ENCODE results near the gene OR52A1. TPM values are rescaled to one million over a fixed set of nuclear protein-coding genes. Genes with fewer than 3 reads are reported as not detected.
A peak's percentile ranks its signal among the peaks of the same experiment; 100 is the strongest.

Gene OR52A1
- total RNA-seq, 2 experiments from 2014 or later: not detected

GRCh38 chr11:5123802-5124521 is 30.6 kb downstream of the OR52A1 start:
- H3K27me3 Mint-ChIP-seq: peaks cover 22% of the 10 kb centered on the region
- CTCF ChIA-PET: interaction anchor here (0.5 kb wide), 1 partner anchor 668 kb away, joined by 4 read pairs; no protein-coding TSS in a partner anchor
- POLR2A ChIA-PET: no interaction called here

GRCh38 chr11:5118893-5119292 is 35.7 kb downstream of the OR52A1 start:
- POLR2A ChIA-PET: no interaction called here
- DNase-seq: no peak
- Mint-ChIP-seq H3K9me3 (no peaks in the 10 kb centered on the region), H3K27ac (no peak overlapping the region), H3K4me1 (no peaks in the 10 kb centered on the region), H3K4me3 (no peak overlapping the region), H3K27me3 (peaks cover 9% of the 10 kb centered on the region), H3K36me3 (ENCODE audit: low read depth) (no peaks in the 10 kb centered on the region)
- CTCF ChIA-PET: no interaction called here

More at GRCh38 chr11:5123802-5124521, 30.6 kb downstream of the OR52A1 start:
- H3K4me3 Mint-ChIP-seq: no peak overlapping the region
- no peaks in the 10 kb centered on the region for H3K4me1 Mint-ChIP-seq
- H3K27ac Mint-ChIP-seq: no peak overlapping the region
- H3K9me3 Mint-ChIP-seq: no peaks in the 10 kb centered on the region
- DNase-seq: peak; percentile 60
- H3K36me3 Mint-ChIP-seq (ENCODE audit: low read depth): no peaks in the 10 kb centered on the region

GRCh38 chr11:5117588-5117987 is 37.0 kb downstream of the OR52A1 start:
- H3K9me3 Mint-ChIP-seq: no peaks in the 10 kb centered on the region
- CTCF ChIA-PET: interaction anchor here (0.9 kb wide), 1 partner anchor 8 kb away, joined by 3 read pairs; no protein-coding TSS in a partner anchor
- no peak overlapping the region for H3K27ac Mint-ChIP-seq

GRCh38 chr11:5115339-5115738 is 39.2 kb downstream of the OR52A1 start:
- ChIA-PET POLR2A (no interaction called here), CTCF (no interaction called here)
- no peak for DNase-seq
- no peak overlapping the region for H3K4me3 Mint-ChIP-seq
- no peak overlapping the region for H3K27ac Mint-ChIP-seq
- H3K36me3 Mint-ChIP-seq (ENCODE audit: low read depth): no peaks in the 10 kb centered on the region
- H3K4me1 Mint-ChIP-seq: no peaks in the 10 kb centered on the region
- H3K27me3 Mint-ChIP-seq: peaks cover 3% of the 10 kb centered on the region
- H3K9me3 Mint-ChIP-seq: no peaks in the 10 kb centered on the region

More at GRCh38 chr11:5117588-5117987, 37.0 kb downstream of the OR52A1 start:
- Mint-ChIP-seq H3K4me3 (no peak overlapping the region), H3K4me1 (no peaks in the 10 kb centered on the region), H3K27me3 (peaks cover 3% of the 10 kb centered on the region), H3K36me3 (ENCODE audit: low read depth) (no peaks in the 10 kb centered on the region)
- no peak for DNase-seq
- POLR2A ChIA-PET: no interaction called here

GRCh38 chr11:5107285-5107684 is 47.3 kb downstream of the OR52A1 start:
- Mint-ChIP-seq H3K36me3 (ENCODE audit: low read depth) (no peaks in the 10 kb centered on the region), H3K4me1 (no peaks in the 10 kb centered on the region), H3K4me3 (no peak overlapping the region), H3K9me3 (no peaks in the 10 kb centered on the region), H3K27me3 (no peaks in the 10 kb centered on the region), H3K27ac (no peak overlapping the region)
- POLR2A ChIA-PET: no interaction called here
- DNase-seq: no peak
- CTCF ChIA-PET: no interaction called here

GRCh38 chr11:5103066-5103465 is 51.5 kb downstream of the OR52A1 start:
- H3K9me3 Mint-ChIP-seq: no peaks in the 10 kb centered on the region
- H3K27me3 Mint-ChIP-seq: no peaks in the 10 kb centered on the region
- no peak overlapping the region for H3K27ac Mint-ChIP-seq
- POLR2A ChIA-PET: no interaction called here
- DNase-seq: no peak
- H3K4me3 Mint-ChIP-seq: no peak overlapping the region
- H3K36me3 Mint-ChIP-seq (ENCODE audit: low read depth): no peaks in the 10 kb centered on the region
- CTCF ChIA-PET: no interaction called here
- no peaks in the 10 kb centered on the region for H3K4me1 Mint-ChIP-seq

- H3K4me3 Mint-ChIP-seq: no peak overlapping the region
- no peak for DNase-seq
- ChIA-PET POLR2A (no interaction called here), CTCF (no interaction called here)
- H3K4me1 Mint-ChIP-seq: no peaks in the 10 kb centered on the region
- no peaks in the 10 kb centered on the region for H3K27me3 Mint-ChIP-seq
- no peaks in the 10 kb centered on the region for H3K36me3 Mint-ChIP-seq (ENCODE audit: low read depth)
- no peaks in the 10 kb centered on the region for H3K9me3 Mint-ChIP-seq
- H3K27ac Mint-ChIP-seq: no peak overlapping the region
These were observed 52.3 kb downstream of the OR52A1 start for GRCh38 chr11:5102246-5102645.

GRCh38 chr11:5096011-5096410 is 58.5 kb downstream of the OR52A1 start:
- Mint-ChIP-seq H3K4me1 (no peaks in the 10 kb centered on the region), H3K27me3 (no peaks in the 10 kb centered on the region), H3K27ac (no peak overlapping the region), H3K36me3 (ENCODE audit: low read depth) (no peaks in the 10 kb centered on the region), H3K9me3 (no peaks in the 10 kb centered on the region), H3K4me3 (no peak overlapping the region)
- no peak for DNase-seq
- POLR2A ChIA-PET: no interaction called here
- CTCF ChIA-PET: no interaction called here

Other genes starting within 250 kb of the OR52A1 start
- not detected for gene OR51G2, start 235.4 kb downstream of the OR52A1 start, total RNA-seq
- not detected for gene OR51G1, start 230.4 kb downstream of the OR52A1 start, total RNA-seq
- gene OR51A4, start 207.2 kb downstream of the OR52A1 start, total RNA-seq: not detected
- gene OR51A2, start 199.0 kb downstream of the OR52A1 start, total RNA-seq: not detected
- gene OR51L1, start 159.9 kb downstream of the OR52A1 start, total RNA-seq: not detected
- gene OR52J3, start 108.2 kb downstream of the OR52A1 start, total RNA-seq: not detected
- gene OR52E2, start 95.1 kb downstream of the OR52A1 start, total RNA-seq: not detected
- not detected for gene OR52E1, start 85.2 kb downstream of the OR52A1 start, total RNA-seq
- not detected for gene OR52A5, start 16.4 kb downstream of the OR52A1 start, total RNA-seq
- not detected for gene OR51V1, start 45.9 kb upstream of the OR52A1 start, total RNA-seq
- not detected for gene HBB, start 72.3 kb upstream of the OR52A1 start, total RNA-seq
- gene HBD, start 79.7 kb upstream of the OR52A1 start, total RNA-seq: not detected
- gene HBG1, start 95.1 kb upstream of the OR52A1 start, total RNA-seq: not detected
- gene HBG2, start 100.0 kb upstream of the OR52A1 start, total RNA-seq: not detected
- not detected for gene HBE1, start 115.2 kb upstream of the OR52A1 start, total RNA-seq
- gene OR51B4, start 147.2 kb upstream of the OR52A1 start, total RNA-seq: not detected
- gene OR51B2, start 169.5 kb upstream of the OR52A1 start, total RNA-seq: not detected
- not detected for gene OR51B5, start 188.8 kb upstream of the OR52A1 start, total RNA-seq
- not detected for gene OR51B6, start 196.8 kb upstream of the OR52A1 start, total RNA-seq
- gene OR51M1, start 229.1 kb upstream of the OR52A1 start, total RNA-seq: not detected

Measured in activated CD4-positive, alpha-beta T cell treated with anti-CD3 and anti-CD28 coated beads, Interleukin-2, amount 10 ng/mL, durations not matched to agents 7 days and 5 days (primary cell).